DND-41 (cell line): ENCODE results near the gene ATXN1.

ENCODE experiments used
- EZH2 ChIP-seq: IDR thresholded peaks from 3 replicates; pipeline ENCODE4 v1.6.1; 2012; ENCODE audit warnings: borderline replicate concordance, low read depth, mild to moderate bottlenecking, moderate library complexity, low read length, inconsistent platforms; ENCODE audit not compliant: severe bottlenecking
- TF ChIP-seq, protein P1 (sequence below): IDR thresholded peaks from 2 replicates; pipeline ENCODE4 v1.5.1; 2012; ENCODE audit warnings: borderline replicate concordance, low read length, moderate library complexity, mild to moderate bottlenecking; ENCODE audit not compliant: poor library complexity, severe bottlenecking; ENCODE audit errors: extremely low read depth

DNA sequence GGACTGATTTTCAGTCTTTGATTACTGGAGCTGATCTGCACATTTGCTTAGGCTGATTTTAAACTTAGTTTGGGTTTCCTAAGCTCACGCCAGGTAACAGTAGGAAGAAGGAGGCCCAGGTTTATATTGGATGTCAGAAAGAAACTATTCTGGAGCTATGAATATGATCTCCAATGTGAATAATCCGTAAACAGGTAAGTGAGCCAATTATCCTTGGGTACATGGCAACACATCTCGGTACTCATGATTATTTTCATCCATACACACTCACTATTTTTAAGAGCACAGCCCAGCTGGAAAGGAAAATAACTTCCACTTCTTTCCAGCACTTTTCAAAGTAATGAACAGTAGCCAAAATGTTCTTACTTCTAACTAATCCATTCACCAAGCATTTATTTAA, 7.0 kb downstream of the ATXN1 start:
- TF ChIP-seq, protein P1, sequence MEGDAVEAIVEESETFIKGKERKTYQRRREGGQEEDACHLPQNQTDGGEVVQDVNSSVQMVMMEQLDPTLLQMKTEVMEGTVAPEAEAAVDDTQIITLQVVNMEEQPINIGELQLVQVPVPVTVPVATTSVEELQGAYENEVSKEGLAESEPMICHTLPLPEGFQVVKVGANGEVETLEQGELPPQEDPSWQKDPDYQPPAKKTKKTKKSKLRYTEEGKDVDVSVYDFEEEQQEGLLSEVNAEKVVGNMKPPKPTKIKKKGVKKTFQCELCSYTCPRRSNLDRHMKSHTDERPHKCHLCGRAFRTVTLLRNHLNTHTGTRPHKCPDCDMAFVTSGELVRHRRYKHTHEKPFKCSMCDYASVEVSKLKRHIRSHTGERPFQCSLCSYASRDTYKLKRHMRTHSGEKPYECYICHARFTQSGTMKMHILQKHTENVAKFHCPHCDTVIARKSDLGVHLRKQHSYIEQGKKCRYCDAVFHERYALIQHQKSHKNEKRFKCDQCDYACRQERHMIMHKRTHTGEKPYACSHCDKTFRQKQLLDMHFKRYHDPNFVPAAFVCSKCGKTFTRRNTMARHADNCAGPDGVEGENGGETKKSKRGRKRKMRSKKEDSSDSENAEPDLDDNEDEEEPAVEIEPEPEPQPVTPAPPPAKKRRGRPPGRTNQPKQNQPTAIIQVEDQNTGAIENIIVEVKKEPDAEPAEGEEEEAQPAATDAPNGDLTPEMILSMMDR, result no peak
- TF ChIP-seq EZH2, result no peak
